ENCODE data around the gene ZNF664. TPM values are rescaled to one million over a fixed set of nuclear protein-coding genes. Genes with fewer than 3 reads are reported as not detected.
"Not testable (repeated sequence)": the region's sequence is repeated elsewhere in the genome, so short reads cannot be mapped to it uniquely, and the experiment has no call there.

Gene ZNF664
- total RNA-seq, 1 experiment from 2014 or later = 60.3 TPM

DNA sequence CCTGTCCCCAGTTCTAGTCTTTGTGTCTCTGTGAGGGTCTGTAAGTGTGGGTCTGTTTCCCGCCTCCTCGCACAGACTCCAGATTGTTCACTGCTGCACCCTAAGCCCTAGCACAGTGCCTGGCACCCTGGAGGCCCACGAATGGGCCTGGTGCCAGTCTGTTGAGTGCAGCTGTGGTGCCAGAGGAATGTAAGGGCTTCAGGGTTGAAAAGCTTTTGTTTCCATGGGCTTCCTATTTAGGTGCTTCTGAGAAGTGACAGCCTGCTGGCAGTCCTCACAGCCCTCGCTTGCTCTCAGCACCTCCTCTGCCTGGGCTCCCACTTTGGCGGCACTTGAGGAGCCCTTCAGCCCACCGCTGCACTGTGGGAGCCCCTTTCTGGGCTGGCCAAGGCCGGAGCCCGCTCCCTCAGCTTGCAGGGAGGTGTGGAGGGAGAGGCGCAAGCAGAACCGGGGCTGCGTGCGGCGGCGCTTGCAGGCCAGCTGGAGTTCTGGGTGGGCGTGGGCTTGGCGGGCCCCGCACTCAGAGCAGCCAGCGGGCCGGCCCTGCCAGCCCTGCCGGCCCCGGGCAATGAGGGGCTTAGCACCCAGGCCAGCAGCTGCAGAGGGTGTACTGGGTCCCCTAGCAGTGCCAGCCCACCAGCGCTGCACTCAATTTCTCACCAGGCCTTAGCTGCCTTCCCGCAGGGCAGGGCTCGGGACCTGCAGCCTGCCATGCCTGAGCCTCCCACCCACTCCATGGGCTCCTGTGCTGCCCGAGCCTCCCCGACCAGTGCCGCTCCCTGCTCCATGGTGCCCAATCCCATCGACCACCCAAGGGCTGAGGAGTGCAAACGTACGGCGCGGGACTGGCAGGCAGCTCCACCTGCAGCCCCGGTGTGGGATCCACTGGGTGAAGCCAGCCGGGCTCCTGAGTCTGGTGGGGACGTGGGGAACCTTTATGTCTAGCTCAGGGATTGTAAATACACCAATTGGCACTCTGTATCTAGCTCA lies 26.2 kb upstream of the ZNF664 start:
- not testable (repeated sequence) for H3K27me3 ChIP-seq (ENCODE audit: control insufficient read depth, insufficient read depth, low read length); DNase-seq

DNA sequence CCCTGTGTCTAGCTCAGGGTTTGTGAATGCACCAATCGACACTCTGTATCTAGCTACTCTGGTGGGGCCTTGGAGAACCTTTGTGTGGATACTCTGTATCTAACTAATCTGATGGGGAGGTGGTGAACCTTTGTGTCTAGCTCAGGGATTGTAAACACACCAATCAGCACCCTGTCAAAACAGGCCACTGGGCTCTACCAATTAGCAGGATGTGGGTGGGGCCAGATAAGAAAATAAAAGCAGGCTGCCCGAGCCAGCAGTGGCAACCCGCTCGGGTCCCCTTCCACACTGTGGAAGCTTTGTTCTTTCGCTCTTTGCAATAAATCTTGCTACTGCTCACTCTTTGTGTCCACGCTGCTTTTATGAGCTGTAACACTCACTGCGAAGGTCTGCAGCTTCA lies 25.5 kb upstream of the ZNF664 start:
- not testable (repeated sequence) for H3K27me3 ChIP-seq (ENCODE audit: control insufficient read depth, insufficient read depth, low read length); H3K36me3 ChIP-seq (replicated peaks; ENCODE audit: control insufficient read depth, insufficient read depth, low read length); DNase-seq; H3K4me3 ChIP-seq (ENCODE audit: insufficient read depth, low read depth, low read length)

More for the DNA sequence above, 26.2 kb upstream of the ZNF664 start:
- not testable (repeated sequence) for H3K36me3 ChIP-seq (replicated peaks; ENCODE audit: control insufficient read depth, insufficient read depth, low read length); H3K4me3 ChIP-seq (ENCODE audit: insufficient read depth, low read depth, low read length)

DNA sequence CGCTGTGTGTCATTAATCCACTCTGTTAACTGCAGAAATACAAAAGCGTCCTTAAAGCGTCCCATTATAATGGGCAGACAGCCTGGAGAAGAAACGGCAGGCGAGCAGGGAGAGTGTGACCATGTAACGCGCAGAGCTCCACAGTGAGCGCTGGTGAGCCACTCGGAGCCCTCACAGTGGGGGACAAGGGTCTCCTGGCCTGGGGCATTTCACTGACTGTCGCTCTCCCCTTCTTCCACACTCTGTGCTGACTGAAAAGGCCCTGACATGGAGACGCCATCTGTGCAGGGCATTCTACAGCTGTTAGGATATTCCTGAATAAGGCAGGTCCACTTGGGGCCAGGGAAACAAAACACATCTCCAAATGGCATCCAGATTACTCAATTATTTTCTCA lies 24.6 kb upstream of the ZNF664 start:
- peak; percentile 62 for DNase-seq
- H3K27me3 ChIP-seq (ENCODE audit: control insufficient read depth, insufficient read depth, low read length) = no peaks in the 10 kb centered on the region
- H3K4me3 ChIP-seq (ENCODE audit: insufficient read depth, low read depth, low read length) = no peak overlapping the region
- no peaks in the 10 kb centered on the region for H3K36me3 ChIP-seq (replicated peaks; ENCODE audit: control insufficient read depth, insufficient read depth, low read length)

DNA sequence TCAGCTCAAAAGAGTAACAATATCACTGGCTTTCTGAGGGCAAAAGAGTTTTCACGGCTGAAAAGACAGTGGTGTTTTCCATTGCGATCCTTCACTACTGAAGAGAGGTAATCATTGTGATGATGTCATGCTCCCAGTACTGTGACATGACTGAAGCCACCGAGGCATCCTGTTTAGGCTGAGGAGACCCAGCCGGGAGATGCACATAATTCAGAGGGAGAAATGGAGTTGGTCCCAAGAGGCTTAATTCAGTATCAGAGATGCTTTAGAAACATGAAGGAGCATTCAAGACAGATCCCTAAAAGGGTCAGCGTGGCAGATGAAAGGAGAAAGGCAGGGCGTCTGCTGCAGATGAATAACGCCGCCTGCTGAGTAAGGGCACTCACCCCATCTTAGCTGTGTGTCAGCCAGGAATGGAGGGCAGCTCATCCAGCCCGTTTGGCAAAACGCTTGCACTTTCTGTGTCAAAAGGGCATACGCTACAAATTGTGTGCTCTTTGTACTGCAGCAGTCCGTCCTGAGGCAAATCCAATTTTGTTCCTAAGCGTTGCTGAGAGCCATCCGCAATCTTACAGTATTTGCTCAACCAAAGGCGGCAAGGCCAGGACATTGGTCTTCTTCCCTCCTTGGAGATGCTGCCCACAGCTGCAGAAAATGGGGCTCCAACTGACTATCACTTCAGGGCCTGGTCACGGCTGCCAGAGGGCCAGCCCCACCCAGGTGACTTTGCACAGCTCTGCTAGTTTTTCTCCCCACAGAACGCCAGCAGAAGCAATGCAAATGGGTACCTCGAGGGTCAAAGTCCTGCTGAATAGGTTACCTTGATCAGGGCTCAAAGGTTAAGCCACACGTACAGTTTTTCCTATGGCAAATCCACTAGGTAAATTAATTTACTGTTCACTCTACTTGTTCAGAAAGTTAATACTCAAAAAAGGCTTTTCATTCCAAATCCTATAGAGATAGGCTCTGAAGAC lies 23.9 kb upstream of the ZNF664 start:
- peak; percentile 40 for DNase-seq
- no peaks in the 10 kb centered on the region for H3K27me3 ChIP-seq (ENCODE audit: control insufficient read depth, insufficient read depth, low read length)
- H3K4me3 ChIP-seq (ENCODE audit: insufficient read depth, low read depth, low read length) = no peak overlapping the region

DNA sequence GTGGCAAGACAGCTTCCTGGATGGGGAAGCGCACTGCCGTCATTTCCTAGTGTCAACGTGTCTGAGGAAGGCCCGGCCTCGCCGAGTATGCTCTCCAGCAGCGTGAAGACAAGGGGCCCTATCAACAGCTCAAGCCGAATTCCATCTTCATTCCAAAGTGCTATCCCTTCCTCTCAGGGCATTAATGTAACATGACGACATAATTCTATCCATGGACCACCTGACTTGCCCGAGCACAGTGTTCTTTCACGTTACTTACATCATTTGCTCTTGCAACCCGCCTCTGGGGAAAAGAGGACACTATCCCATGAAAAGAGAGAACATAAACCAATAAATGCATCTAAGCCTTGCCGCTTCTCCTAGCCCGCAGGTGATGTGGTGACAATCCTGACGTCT lies 23.2 kb upstream of the ZNF664 start:
- no peaks in the 10 kb centered on the region for H3K36me3 ChIP-seq (replicated peaks; ENCODE audit: control insufficient read depth, insufficient read depth, low read length)
- H3K4me3 ChIP-seq (ENCODE audit: insufficient read depth, low read depth, low read length) = no peak overlapping the region
- no peaks in the 10 kb centered on the region for H3K27me3 ChIP-seq (ENCODE audit: control insufficient read depth, insufficient read depth, low read length)
- peak; percentile 27 for DNase-seq

More for the DNA sequence above, 23.9 kb upstream of the ZNF664 start:
- no peaks in the 10 kb centered on the region for H3K36me3 ChIP-seq (replicated peaks; ENCODE audit: control insufficient read depth, insufficient read depth, low read length)

DNA sequence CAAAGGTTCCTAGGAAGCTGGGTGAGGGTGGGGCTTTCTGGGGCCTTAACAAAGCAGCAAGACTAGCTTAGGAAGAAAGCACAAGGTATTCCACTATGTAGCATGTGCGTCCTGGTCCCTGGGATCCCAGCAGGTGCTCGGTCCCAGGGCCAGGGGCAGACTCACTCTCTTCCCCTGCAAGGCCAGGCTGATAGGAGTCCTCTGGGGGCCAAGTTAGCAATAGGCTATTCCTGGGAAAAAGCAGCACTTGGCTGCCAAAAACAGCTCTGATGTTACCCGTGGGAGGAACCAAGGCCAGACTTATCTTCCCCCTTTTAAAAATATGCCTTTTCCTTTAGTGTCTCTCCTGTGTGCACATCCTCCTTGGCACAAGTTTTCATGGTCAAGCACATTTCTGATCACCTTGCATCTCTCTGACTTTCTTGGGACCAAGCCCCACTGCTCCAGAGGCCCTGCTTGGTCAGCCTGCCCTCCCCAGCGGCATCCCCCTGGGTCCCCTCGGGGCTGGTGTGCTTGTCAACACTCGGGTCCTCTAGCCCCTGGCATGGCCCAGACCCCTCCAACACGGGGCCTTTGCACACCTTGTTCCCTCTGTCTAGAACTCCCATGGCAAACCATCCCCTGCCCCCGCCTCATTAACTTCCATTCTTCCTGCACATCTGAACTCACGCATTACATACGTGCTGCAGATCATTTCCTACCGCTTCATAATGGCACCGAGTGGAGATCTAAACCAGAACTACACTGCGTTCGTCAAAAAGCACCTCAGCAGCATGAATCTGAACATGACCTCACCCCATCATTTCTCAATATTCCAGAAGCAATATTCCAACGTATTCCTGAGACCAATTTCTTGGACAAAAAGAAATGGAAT lies 22.3 kb upstream of the ZNF664 start:
- H3K36me3 ChIP-seq (replicated peaks; ENCODE audit: control insufficient read depth, insufficient read depth, low read length) = no peaks in the 10 kb centered on the region
- H3K27me3 ChIP-seq (ENCODE audit: control insufficient read depth, insufficient read depth, low read length) = no peaks in the 10 kb centered on the region; the same call in 1 of the 2 replicates
- peak; percentile 37 for DNase-seq
- H3K4me3 ChIP-seq (ENCODE audit: insufficient read depth, low read depth, low read length) = no peak overlapping the region

DNA sequence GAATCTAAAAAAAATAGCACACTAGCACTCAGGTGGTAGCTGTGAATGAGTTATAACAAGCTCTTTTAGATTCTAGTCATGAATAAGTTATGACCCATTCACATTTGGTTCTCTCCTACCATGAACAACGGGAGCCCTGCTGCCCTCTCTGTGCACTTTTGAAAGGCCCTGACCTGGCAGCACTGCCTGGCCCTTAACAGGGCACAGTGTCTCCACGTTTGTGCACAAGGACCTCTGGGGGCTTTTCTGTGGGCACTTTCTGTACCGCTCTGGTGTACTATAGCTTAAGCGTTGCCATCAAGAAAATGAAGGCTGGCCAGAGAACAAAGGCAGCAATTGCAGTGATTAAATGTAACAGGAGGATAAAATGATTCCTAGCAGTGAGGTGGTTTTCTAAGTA lies 21.5 kb upstream of the ZNF664 start:
- Histone ChIP-seq H3K4me3 (ENCODE audit: insufficient read depth, low read depth, low read length) (no peak overlapping the region), H3K27me3 (ENCODE audit: control insufficient read depth, insufficient read depth, low read length) (no peaks in the 10 kb centered on the region; the same call in 1 of the 2 replicates), H3K36me3 (replicated peaks; ENCODE audit: control insufficient read depth, insufficient read depth, low read length) (no peaks in the 10 kb centered on the region)
- DNase-seq = no peak

DNA sequence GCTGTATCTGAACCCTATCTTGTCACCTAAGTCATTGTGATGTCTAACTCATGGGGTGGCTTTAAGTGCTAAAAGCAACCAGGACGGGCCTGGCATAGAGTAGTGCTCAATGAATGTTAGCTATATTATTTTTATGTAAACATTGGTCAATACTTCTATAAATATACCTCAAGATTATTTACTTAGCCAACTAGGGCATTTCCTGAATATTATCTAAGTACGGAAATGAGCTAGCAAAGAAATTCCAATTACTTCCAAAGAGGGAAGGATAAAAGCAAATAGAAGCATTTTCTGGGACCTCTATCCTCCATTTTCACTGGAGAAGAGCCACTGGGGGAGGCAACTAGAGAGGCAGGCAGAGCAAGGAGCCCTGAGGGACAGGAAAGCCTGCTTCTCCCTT lies 21.0 kb upstream of the ZNF664 start:
- no peak for DNase-seq
- no peaks in the 10 kb centered on the region for H3K36me3 ChIP-seq (replicated peaks; ENCODE audit: control insufficient read depth, insufficient read depth, low read length)
- no peak overlapping the region for H3K4me3 ChIP-seq (ENCODE audit: insufficient read depth, low read depth, low read length)
- no peaks in the 10 kb centered on the region; the same call in 1 of the 2 replicates for H3K27me3 ChIP-seq (ENCODE audit: control insufficient read depth, insufficient read depth, low read length)

DNA sequence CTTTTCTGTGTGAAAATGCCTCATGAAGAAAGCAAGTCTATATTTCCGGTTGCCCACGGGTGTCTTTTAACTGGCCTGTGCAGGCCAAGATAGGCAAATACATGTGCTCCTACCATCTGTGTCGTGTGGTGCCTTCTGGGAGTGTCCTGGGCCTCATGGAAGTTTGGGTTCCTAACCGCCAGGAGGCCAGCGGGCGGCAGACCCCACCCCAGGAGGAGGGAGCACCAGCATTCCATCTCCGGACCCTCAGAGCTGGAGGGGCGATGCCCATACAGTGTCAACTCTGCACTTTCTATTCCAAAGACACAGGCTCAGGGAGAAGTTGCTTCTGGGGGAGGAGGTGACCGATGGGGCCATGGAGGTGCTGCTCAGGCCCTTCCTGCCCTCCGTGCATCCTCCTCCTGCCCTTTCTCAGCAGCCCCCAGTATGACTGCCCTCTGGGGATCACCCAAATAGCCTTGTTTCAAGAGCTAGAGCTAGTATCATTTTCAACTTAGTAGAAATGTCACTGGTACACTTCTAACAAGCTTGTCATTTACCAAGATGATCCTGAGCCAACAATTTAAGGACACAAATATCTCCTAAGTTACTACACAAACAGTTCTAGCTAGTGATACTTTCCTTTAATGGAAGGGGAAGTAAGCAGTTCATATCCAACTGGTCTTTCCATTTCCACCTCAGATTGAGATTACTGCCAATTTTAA lies 18.2 kb upstream of the ZNF664 start:
- DNase-seq = peak; percentile 26
- Histone ChIP-seq H3K4me3 (ENCODE audit: insufficient read depth, low read depth, low read length) (no peak overlapping the region), H3K36me3 (replicated peaks; ENCODE audit: control insufficient read depth, insufficient read depth, low read length) (no peaks in the 10 kb centered on the region), H3K27me3 (ENCODE audit: control insufficient read depth, insufficient read depth, low read length) (no peaks in the 10 kb centered on the region; the same call in 1 of the 2 replicates)

DNA sequence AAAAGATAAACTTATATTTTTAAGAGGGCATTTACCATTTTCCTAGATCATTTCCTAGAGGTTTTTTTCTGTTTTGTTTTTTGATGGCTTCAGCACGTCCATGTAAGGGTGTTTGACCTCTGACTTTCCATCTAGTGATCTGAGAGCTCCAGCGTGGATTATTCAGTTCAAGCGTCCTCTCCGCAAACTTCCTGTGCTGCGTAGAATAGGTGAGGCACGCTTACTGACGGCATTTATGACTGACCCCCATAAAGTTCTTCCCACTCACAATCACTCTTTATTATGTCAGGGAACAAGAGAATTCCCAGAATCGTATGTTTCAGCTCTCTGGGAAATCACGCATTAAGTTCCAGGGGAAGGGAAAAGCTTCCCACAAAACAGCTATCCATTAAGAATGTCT lies 16.8 kb upstream of the ZNF664 start:
- no peak for DNase-seq
- H3K4me3 ChIP-seq (ENCODE audit: insufficient read depth, low read depth, low read length) = no peak overlapping the region
- H3K27me3 ChIP-seq (ENCODE audit: control insufficient read depth, insufficient read depth, low read length) = peaks cover 6% of the 10 kb centered on the region; the same call in 1 of the 2 replicates
- H3K36me3 ChIP-seq (replicated peaks; ENCODE audit: control insufficient read depth, insufficient read depth, low read length) = no peaks in the 10 kb centered on the region

DNA sequence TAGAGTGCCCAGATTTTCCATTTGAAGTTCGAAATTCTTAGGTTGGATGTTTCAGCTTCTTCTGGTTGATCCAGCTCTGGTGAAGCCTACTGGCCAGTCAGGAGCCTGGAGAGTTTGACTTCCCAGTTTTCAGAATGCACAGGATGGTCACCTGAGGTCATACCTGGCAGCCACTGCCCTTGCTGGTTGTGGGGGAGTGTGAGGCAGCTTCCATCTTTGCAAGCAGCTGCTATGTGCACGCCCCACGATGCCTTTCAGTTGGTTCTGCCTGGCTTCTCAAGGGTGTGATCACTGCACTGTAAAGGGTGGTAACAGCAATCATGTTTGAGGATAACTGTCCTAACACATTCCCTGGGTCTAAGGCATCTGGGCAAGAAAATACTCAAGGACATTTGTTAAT lies 15.8 kb upstream of the ZNF664 start:
- no peak overlapping the region for H3K4me3 ChIP-seq (ENCODE audit: insufficient read depth, low read depth, low read length)

DNA sequence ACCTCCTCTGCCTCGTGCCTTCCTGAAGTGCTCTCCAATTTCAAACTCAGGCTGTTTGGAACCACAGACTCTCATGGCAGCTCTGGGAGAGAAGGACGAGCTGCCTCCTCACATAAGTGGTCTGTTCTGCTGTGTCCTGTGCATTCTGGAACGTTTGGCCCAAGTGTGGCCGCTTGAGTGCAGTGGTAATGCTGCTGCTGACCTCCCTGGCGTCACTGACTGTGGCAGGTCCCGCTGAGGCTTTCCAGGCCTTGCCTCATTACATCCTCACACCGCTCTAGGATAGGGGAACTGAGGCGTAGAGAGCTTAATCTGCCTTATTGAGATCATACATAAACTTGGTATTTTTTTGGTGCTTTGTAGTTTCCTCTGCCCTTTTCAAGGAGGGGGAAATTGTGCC lies 14.6 kb upstream of the ZNF664 start:
- Histone ChIP-seq H3K4me3 (ENCODE audit: insufficient read depth, low read depth, low read length) (no peak overlapping the region), H3K27me3 (ENCODE audit: control insufficient read depth, insufficient read depth, low read length) (peaks cover 18% of the 10 kb centered on the region), H3K36me3 (replicated peaks; ENCODE audit: control insufficient read depth, insufficient read depth, low read length) (no peaks in the 10 kb centered on the region)
- DNase-seq = no peak

More for the DNA sequence above, 15.8 kb upstream of the ZNF664 start:
- peaks cover 13% of the 10 kb centered on the region for H3K27me3 ChIP-seq (ENCODE audit: control insufficient read depth, insufficient read depth, low read length)
- DNase-seq = no peak
- no peaks in the 10 kb centered on the region for H3K36me3 ChIP-seq (replicated peaks; ENCODE audit: control insufficient read depth, insufficient read depth, low read length)

DNA sequence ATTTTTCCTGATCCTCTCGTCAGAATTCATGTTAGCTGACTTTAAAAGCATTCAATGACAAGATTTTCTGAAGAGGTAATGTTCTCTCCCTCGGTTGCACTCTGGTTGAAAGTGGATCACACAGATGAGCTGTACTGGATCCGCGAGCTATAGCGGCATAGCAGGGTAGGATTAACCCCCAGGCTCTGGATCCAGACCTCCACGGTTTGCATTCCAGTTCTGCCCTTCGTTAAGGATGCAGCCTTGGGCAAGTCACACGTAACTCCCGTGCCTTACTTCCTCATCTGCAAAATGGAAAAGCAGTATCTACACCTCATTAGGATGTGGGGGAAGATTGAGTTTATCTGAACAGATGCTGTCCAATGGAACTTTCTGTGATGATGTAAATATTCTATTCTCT lies 14.1 kb upstream of the ZNF664 start:
- DNase-seq = no peak
- H3K27me3 ChIP-seq (ENCODE audit: control insufficient read depth, insufficient read depth, low read length) = peaks cover 20% of the 10 kb centered on the region
- no peaks in the 10 kb centered on the region for H3K36me3 ChIP-seq (replicated peaks; ENCODE audit: control insufficient read depth, insufficient read depth, low read length)
- H3K4me3 ChIP-seq (ENCODE audit: insufficient read depth, low read depth, low read length) = no peak overlapping the region
